ENCODE data around the gene GCH1.
"Not testable (repeated sequence)": the region's sequence is repeated elsewhere in the genome, so short reads cannot be mapped to it uniquely, and the experiment has no call there.

GCH1 gene

GRCh38 chr14:54906075-54906474, 3.4 kb upstream of the GCH1 start:
- no peak for DNase-seq

GRCh38 chr14:54902143-54902520, 494 bp downstream of the GCH1 start:
- DNase-seq: peak; percentile 21 to 59

- DNase-seq: no peak
These were observed 1.1 kb downstream of the GCH1 start for GRCh38 chr14:54901380-54902142.

GRCh38 chr14:54899573-54899972, 3.1 kb downstream of the GCH1 start:
- no peak for DNase-seq

GRCh38 chr14:54897809-54898555, 4.6 kb downstream of the GCH1 start:
- DNase-seq: not testable (repeated sequence)

- no peak for DNase-seq
These were observed 6.9 kb downstream of the GCH1 start for GRCh38 chr14:54895683-54896082.

GRCh38 chr14:54894995-54895394, 7.6 kb downstream of the GCH1 start:
- DNase-seq: no peak

- peak; percentile 17 to 68 for DNase-seq
These were observed 9.4 kb downstream of the GCH1 start for GRCh38 chr14:54893151-54893760.

GRCh38 chr14:54891471-54892245, 11.0 kb downstream of the GCH1 start:
- DNase-seq: no peak

- no peak for DNase-seq
These were observed 11.8 kb downstream of the GCH1 start for GRCh38 chr14:54890788-54891187.

- no peak for DNase-seq
These were observed 12.7 kb downstream of the GCH1 start for GRCh38 chr14:54889919-54890318.

- DNase-seq: no peak
These were observed 20.1 kb downstream of the GCH1 start for GRCh38 chr14:54882521-54882920.

- no peak for DNase-seq
These were observed 20.7 kb downstream of the GCH1 start for GRCh38 chr14:54881761-54882401.

- no peak for DNase-seq
These were observed 21.3 kb downstream of the GCH1 start for GRCh38 chr14:54881235-54881760.

GRCh38 chr14:54877703-54878021, 25.0 kb downstream of the GCH1 start:
- DNase-seq: no peak

GRCh38 chr14:54877015-54877702, 25.5 kb downstream of the GCH1 start:
- no peak for DNase-seq

GRCh38 chr14:54875648-54876047, 27.0 kb downstream of the GCH1 start:
- not testable (repeated sequence) for DNase-seq

- DNase-seq: not testable (repeated sequence)
These were observed 32.2 kb downstream of the GCH1 start for GRCh38 chr14:54870154-54871090.

GRCh38 chr14:54867011-54867410, 35.6 kb downstream of the GCH1 start:
- no peak for DNase-seq

GRCh38 chr14:54866588-54866987, 36.0 kb downstream of the GCH1 start:
- no peak for DNase-seq

GRCh38 chr14:54864526-54864925, 38.1 kb downstream of the GCH1 start:
- no peak for DNase-seq
